ENCODE measurements around the gene ST8SIA1. TPM values are rescaled to one million over a fixed set of nuclear protein-coding genes. Genes with fewer than 3 reads are reported as not detected.
A peak's percentile ranks its signal among the peaks of the same experiment; 100 is the strongest.

ST8SIA1 gene
- total and polyA plus RNA-seq, 2 donors (not counting 1 experiment from before 2014, with no cell fraction given), result 0.45 to 23.9 TPM

- Histone ChIP-seq H3K9ac (ENCODE audit: insufficient read depth, low read length) (no peak overlapping the region), H3K36me3 (ENCODE audit: control insufficient read depth, insufficient read depth, low read length) (no peaks in the 10 kb centered on the region), H3K4me3 (replicated peaks in 1 of 4; ENCODE audit: control extremely low read depth in 1 of 4, insufficient read depth in 1 of 4, low read depth in 3 of 4, low read length in 4 of 4) (no peak overlapping the region), H3K79me2 (ENCODE audit: control insufficient read depth, insufficient read depth, low read length) (no peaks in the 10 kb centered on the region), H3K9me3 (ENCODE audit: control insufficient read depth, insufficient read depth, low read depth, low read length) (no peaks in the 10 kb centered on the region), H3K4me2 (ENCODE audit: extremely low read depth, insufficient read depth, low read length) (no peak overlapping the region), H4K20me1 (ENCODE audit: control insufficient read depth, extremely low read depth, insufficient read depth, low read length) (no peaks in the 10 kb centered on the region), H2AFZ (ENCODE audit: low read length) (no peak overlapping the region), H3K4me1 (ENCODE audit: control insufficient read depth, extremely low read depth, insufficient read depth, low read length) (peaks cover 9% of the 10 kb centered on the region), H3K27me3 (ENCODE audit: control insufficient read depth, insufficient read depth, low read length) (no peaks in the 10 kb centered on the region), H3K27ac (ENCODE audit: insufficient read depth, low read length) (no peak overlapping the region)
- DNase-seq (ENCODE audit: low read depth in 2 of 2), result peak in 1 of 2 donors; percentile 21
- no peak for TF ChIP-seq EZH2 (IDR thresholded peaks at IDR 0.05; ENCODE audit: low read length, missing control alignments)
- TF ChIP-seq, protein P1, sequence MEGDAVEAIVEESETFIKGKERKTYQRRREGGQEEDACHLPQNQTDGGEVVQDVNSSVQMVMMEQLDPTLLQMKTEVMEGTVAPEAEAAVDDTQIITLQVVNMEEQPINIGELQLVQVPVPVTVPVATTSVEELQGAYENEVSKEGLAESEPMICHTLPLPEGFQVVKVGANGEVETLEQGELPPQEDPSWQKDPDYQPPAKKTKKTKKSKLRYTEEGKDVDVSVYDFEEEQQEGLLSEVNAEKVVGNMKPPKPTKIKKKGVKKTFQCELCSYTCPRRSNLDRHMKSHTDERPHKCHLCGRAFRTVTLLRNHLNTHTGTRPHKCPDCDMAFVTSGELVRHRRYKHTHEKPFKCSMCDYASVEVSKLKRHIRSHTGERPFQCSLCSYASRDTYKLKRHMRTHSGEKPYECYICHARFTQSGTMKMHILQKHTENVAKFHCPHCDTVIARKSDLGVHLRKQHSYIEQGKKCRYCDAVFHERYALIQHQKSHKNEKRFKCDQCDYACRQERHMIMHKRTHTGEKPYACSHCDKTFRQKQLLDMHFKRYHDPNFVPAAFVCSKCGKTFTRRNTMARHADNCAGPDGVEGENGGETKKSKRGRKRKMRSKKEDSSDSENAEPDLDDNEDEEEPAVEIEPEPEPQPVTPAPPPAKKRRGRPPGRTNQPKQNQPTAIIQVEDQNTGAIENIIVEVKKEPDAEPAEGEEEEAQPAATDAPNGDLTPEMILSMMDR (conservative IDR thresholded peaks at IDR 0.05 in 1 of 2, IDR thresholded peaks at IDR 0.05 in 1 of 2; ENCODE audit: low read depth in 1 of 2, low read length in 2 of 2), result no peak
These were observed 104.7 kb downstream of the ST8SIA1 start for GRCh38 chr12:22229652-22230279.

- TF ChIP-seq, protein P1 (conservative IDR thresholded peaks at IDR 0.05 in 1 of 2, IDR thresholded peaks at IDR 0.05 in 1 of 2; ENCODE audit: low read depth in 1 of 2, low read length in 2 of 2), result no peak
- no peak for TF ChIP-seq EZH2 (IDR thresholded peaks at IDR 0.05; ENCODE audit: low read length, missing control alignments)
- H3K27ac ChIP-seq (ENCODE audit: insufficient read depth, low read length), result peak overlapping the region; percentile 10
- peaks cover 9% of the 10 kb centered on the region for H3K4me1 ChIP-seq (ENCODE audit: control insufficient read depth, extremely low read depth, insufficient read depth, low read length)
- H3K79me2 ChIP-seq (ENCODE audit: control insufficient read depth, insufficient read depth, low read length), result no peaks in the 10 kb centered on the region
- H3K9me3 ChIP-seq (ENCODE audit: control insufficient read depth, insufficient read depth, low read depth, low read length), result no peaks in the 10 kb centered on the region
- H3K9ac ChIP-seq (ENCODE audit: insufficient read depth, low read length), result no peak overlapping the region
- no peak overlapping the region for H3K4me3 ChIP-seq (replicated peaks in 1 of 4; ENCODE audit: control extremely low read depth in 1 of 4, insufficient read depth in 1 of 4, low read depth in 3 of 4, low read length in 4 of 4)
- no peaks in the 10 kb centered on the region for H3K27me3 ChIP-seq (ENCODE audit: control insufficient read depth, insufficient read depth, low read length)
- H3K4me2 ChIP-seq (ENCODE audit: extremely low read depth, insufficient read depth, low read length), result peak overlapping the region; percentile 13
- no peaks in the 10 kb centered on the region for H3K36me3 ChIP-seq (ENCODE audit: control insufficient read depth, insufficient read depth, low read length)
- no peak overlapping the region for H2AFZ ChIP-seq (ENCODE audit: low read length)
- H4K20me1 ChIP-seq (ENCODE audit: control insufficient read depth, extremely low read depth, insufficient read depth, low read length), result no peaks in the 10 kb centered on the region
- peak; percentile 40 to 84 for DNase-seq (ENCODE audit: low read depth in 2 of 2)
These were observed 106.3 kb downstream of the ST8SIA1 start for GRCh38 chr12:22228022-22228875.

GRCh38 chr12:22223356-22223755 lies 111.2 kb downstream of the ST8SIA1 start:
- Histone ChIP-seq H3K27me3 (ENCODE audit: control insufficient read depth, insufficient read depth, low read length) (no peaks in the 10 kb centered on the region), H3K4me2 (ENCODE audit: extremely low read depth, insufficient read depth, low read length) (no peak overlapping the region)

More at GRCh38 chr12:22223356-22223755, 111.2 kb downstream of the ST8SIA1 start:
- Histone ChIP-seq H3K4me1 (ENCODE audit: control insufficient read depth, extremely low read depth, insufficient read depth, low read length) (peaks cover 3% of the 10 kb centered on the region), H3K27ac (ENCODE audit: insufficient read depth, low read length) (no peak overlapping the region), H3K36me3 (ENCODE audit: control insufficient read depth, insufficient read depth, low read length) (no peaks in the 10 kb centered on the region), H3K9me3 (ENCODE audit: control insufficient read depth, insufficient read depth, low read depth, low read length) (no peaks in the 10 kb centered on the region), H3K79me2 (ENCODE audit: control insufficient read depth, insufficient read depth, low read length) (no peaks in the 10 kb centered on the region), H4K20me1 (ENCODE audit: control insufficient read depth, extremely low read depth, insufficient read depth, low read length) (no peaks in the 10 kb centered on the region), H2AFZ (ENCODE audit: low read length) (no peak overlapping the region), H3K9ac (ENCODE audit: insufficient read depth, low read length) (no peak overlapping the region), H3K4me3 (replicated peaks in 1 of 4; ENCODE audit: control extremely low read depth in 1 of 4, insufficient read depth in 1 of 4, low read depth in 3 of 4, low read length in 4 of 4) (no peak overlapping the region)
- no peak for DNase-seq (ENCODE audit: low read depth in 2 of 2)
- TF ChIP-seq EZH2 (IDR thresholded peaks at IDR 0.05; ENCODE audit: low read length, missing control alignments), result no peak
- TF ChIP-seq, protein P1 (conservative IDR thresholded peaks at IDR 0.05 in 1 of 2, IDR thresholded peaks at IDR 0.05 in 1 of 2; ENCODE audit: low read depth in 1 of 2, low read length in 2 of 2), result no peak

All from fibroblast of lung (primary cell).